GM10266 (cell line): ENCODE results near the gene PEDS1.

Experiments used
- DNase-seq: peaks from one replicate; pipeline ENCODE4 v3.0.0; 2012; ENCODE audit errors: extremely low spot score
- TF ChIP-seq, protein P1 (sequence below): IDR thresholded peaks from 2 replicates; pipeline ENCODE4 v1.5.1; 2012; ENCODE audit warnings: mild to moderate bottlenecking, low read depth; ENCODE audit not compliant: control insufficient read depth, insufficient read depth; ENCODE audit errors: missing control alignments

PEDS1 gene

DNA sequence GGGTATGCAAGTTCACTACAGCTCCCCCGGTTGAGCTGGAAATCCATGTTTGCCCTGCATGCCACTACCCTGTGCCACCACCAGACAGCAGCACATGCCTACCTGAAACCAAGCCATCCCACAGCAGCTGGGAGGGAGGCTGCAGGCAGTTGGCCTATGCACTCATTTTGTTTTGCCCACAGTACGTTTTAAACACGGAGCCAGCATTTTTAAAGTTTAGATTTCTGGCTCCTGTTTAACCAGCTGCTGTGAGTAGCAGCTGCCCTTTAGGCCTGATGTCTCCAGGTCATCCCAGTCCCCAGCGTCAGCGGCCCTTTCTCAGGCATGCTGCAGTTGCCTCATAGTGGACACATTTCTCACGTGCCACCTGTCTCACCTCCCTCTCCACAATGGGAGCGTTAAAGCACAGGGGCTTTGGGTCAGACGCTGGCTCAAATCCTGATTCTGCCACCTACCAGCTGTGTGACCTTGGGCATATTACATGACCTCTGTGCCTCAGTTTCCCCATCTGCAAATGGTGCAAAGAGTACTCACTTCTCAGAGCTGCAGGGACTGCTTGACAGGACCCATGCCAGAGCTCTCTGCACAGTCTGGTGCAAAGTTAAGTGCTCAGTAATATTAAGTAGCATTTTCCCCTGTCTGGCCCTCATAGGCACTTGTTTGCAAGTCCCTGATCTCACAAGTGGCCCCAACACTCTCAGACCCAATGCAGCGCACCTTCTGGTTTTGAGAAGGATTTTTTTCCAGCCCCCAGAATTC lies 32.4 kb downstream of the PEDS1 start:
- TF ChIP-seq, protein P1, sequence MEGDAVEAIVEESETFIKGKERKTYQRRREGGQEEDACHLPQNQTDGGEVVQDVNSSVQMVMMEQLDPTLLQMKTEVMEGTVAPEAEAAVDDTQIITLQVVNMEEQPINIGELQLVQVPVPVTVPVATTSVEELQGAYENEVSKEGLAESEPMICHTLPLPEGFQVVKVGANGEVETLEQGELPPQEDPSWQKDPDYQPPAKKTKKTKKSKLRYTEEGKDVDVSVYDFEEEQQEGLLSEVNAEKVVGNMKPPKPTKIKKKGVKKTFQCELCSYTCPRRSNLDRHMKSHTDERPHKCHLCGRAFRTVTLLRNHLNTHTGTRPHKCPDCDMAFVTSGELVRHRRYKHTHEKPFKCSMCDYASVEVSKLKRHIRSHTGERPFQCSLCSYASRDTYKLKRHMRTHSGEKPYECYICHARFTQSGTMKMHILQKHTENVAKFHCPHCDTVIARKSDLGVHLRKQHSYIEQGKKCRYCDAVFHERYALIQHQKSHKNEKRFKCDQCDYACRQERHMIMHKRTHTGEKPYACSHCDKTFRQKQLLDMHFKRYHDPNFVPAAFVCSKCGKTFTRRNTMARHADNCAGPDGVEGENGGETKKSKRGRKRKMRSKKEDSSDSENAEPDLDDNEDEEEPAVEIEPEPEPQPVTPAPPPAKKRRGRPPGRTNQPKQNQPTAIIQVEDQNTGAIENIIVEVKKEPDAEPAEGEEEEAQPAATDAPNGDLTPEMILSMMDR = peak; percentile 66
- DNase-seq = peak; percentile 34

DNA sequence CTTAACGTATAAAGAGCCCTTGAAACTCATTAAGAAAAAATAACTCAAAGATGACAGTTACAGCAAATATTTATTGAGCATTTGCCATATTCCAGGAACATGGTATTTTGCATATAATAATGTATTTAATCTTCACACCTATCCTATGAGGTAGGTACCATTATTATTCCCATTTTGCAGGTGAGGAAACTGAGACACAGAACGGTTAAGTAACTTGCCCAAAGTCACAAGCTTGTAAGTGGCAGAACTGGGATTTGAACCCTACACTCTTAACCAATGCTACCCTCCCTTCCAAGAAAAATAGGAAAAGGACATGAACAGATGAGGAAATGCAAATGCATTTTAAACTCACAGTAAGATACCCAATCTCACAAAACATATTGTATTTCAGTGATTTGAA lies 35.3 kb downstream of the PEDS1 start:
- TF ChIP-seq, protein P1 = no peak
- DNase-seq = no peak

DNA sequence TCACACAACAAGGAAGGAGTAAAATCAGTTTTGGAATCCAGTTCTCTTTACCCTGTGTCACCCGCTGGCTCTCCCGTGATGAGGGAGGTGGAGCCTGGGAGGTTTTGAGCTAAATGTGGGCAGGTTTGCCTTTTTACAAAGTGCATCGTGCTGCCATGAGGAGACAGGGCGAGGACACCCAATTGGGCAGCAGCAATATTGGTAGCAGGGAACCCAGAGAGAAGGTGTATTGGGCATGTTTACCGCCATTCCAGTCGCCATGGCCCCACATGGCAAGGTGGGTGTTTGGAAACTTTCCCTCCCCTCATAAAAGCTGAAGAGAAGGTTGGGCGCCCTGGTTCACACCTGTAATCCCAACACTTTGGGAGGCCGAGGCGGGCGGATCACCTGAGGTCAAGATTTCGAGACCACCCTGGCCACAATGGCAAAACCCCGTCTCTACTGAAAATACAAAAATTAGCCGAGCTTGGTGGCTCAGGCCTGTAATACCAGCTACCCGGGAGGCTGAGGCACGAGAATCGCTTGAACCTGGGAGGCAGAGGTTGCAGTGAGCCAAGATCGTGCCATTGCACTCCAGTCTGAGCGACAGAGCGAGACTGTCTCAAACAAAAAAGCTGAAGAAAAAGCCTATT lies 37.0 kb downstream of the PEDS1 start:
- TF ChIP-seq, protein P1 = no peak

DNA sequence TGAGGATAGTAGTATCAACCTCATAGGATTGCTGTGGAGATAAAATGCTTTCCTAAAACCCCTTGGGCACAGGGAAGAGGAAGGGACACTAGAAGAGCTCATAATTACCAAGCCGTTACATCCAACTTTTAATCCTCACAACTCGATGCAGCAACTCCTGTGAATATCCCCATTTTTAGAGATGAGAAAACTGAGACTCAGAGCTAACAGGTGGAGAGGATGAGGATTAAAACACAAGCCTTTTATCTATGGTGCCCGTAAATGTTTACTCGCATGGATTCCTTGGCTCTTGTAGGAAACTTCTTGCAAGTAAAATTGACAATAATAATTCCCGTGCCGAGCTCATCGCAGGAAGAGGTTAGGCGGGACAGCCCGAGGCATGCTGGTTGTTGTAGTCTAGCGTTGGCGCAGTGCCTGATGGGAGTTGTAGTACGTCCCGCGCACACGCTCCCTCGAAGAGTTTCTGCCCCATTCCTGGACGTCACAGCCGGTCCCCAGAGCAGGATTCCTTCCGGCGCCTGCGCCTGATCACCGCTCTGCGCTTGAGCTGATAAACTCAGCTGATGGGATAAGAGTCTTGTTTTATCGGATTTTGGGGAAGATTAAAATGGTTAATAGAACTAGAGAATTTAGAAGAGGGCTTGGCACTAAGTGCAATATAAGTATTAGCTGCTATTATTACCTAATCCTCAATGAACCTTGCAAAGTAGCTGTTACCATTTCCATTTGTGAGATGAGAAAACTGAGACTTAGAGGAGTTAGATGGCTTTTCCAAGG lies 37.7 kb downstream of the PEDS1 start:
- peak; percentile 93 for DNase-seq
- TF ChIP-seq, protein P1 = no peak

More for the DNA sequence above, 37.0 kb downstream of the PEDS1 start:
- no peak for DNase-seq

DNA sequence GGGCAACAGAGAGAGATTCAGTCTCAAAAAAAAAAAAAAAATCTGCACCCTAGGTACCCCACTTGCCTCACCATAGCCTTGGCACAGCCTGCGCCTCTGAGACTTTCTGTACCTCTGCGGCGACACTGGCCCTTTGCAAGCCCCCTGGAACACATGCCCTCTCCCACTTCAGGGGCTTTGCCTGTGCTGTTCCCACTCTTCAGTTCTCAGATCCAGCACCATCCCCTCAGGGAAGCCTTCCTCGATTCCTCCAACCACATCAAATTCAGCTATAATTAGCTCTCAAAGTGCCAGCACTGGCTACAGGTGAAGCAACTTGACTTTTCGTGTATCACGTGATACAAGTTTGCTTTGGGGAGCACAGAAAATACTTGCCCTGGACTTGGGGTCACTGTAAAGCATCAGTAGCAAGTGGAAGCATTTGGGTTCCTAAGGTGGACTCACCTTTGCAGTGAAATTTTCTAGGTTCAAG lies 38.4 kb downstream of the PEDS1 start:
- no peak for DNase-seq
- TF ChIP-seq, protein P1 = no peak

DNA sequence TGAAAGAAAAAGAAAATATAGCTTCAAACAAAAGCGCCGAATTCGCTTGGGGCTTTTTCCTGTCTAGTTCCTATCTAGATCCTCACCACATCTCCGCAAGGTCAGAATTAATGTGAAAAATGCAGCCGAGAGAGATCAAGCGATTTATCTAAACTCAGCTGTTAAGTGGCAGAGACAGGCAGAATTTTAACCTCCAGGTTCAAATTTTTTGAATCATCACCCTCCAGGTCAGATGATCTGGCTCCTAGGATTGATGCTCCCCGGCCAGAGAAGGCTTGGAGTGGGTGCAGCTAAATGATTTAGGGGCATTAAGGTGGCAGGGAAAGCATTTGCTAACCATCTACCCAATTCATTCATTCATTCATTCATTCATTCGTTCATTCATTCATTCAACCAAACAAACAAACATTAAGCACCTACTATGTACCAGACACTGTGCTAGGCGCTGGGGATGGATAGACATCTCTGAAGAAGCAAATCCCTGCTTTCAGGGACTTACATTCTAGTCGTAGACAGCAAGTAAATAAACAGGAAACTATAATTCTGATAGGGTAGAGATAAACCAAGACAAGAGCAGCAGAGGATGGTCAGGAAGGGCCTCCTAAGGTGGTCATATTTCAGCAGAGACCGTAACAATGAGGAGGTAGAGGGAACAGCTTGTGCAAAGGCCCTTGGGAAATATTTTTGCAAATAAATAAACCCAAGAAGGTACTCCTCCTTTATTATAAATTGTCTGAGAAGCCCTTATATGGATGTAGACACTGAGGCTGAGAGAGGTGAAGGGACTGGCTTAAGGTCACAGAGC lies 39.9 kb downstream of the PEDS1 start:
- DNase-seq = no peak
- TF ChIP-seq, protein P1 = no peak
